Large intestine (tissue), 3 donors: ENCODE measurements around the gene BRWD1. TPM values are rescaled to one million over a fixed set of nuclear protein-coding genes. Genes with fewer than 3 reads are reported as not detected.
A peak's percentile ranks its signal among the peaks of the same experiment; 100 is the strongest.

Experiments used
- DNase-seq, 2 donors: peaks; one replicate each; pipeline versions ENCODE4 v3.0.0 to v3.0.0-alpha.2; 2013
- H3K27ac ChIP-seq: one replicate; pipeline ENCODE4 v1.5.1; 2013; ENCODE audit warnings: low read length
- H3K27me3 ChIP-seq: 2 replicates; pipeline ENCODE4 v1.6.1; 2013; ENCODE audit warnings: low read length; ENCODE audit not compliant: control insufficient read depth, insufficient read depth
- H3K36me3 ChIP-seq: 2 replicates; pipeline ENCODE4 v1.6.1; 2013; ENCODE audit warnings: low read length; ENCODE audit not compliant: control insufficient read depth, insufficient read depth
- H3K4me1 ChIP-seq: one replicate; pipeline ENCODE4 v1.6.1; 2013; ENCODE audit warnings: low read length; ENCODE audit not compliant: control insufficient read depth, insufficient read depth
- H3K4me3 ChIP-seq: one replicate; pipeline ENCODE4 v1.5.1; 2013; ENCODE audit warnings: low read length
- H3K9me3 ChIP-seq: one replicate; pipeline ENCODE4 v1.6.1; 2013; ENCODE audit warnings: mild to moderate bottlenecking, low read depth, low read length, moderate library complexity; ENCODE audit not compliant: control insufficient read depth
- WGBS: methylation state at CpG from one replicate; pipeline ENCODE4 v1.1.5; 2013; ENCODE audit warnings: low lambda C conversion rate; ENCODE audit not compliant: insufficient coverage; 5-methylcytosine and 5-hydroxymethylcytosine counted together
- polyA plus RNA-seq: library from polyadenylated mRNA; unstranded; fragments of 120-200 nt; gene quantifications from one replicate; pipeline ENCODE4 v1.2.1, GENCODE V29; 2013

Gene BRWD1
- polyA plus RNA-seq, 1 donor = 32.9 TPM

DNA sequence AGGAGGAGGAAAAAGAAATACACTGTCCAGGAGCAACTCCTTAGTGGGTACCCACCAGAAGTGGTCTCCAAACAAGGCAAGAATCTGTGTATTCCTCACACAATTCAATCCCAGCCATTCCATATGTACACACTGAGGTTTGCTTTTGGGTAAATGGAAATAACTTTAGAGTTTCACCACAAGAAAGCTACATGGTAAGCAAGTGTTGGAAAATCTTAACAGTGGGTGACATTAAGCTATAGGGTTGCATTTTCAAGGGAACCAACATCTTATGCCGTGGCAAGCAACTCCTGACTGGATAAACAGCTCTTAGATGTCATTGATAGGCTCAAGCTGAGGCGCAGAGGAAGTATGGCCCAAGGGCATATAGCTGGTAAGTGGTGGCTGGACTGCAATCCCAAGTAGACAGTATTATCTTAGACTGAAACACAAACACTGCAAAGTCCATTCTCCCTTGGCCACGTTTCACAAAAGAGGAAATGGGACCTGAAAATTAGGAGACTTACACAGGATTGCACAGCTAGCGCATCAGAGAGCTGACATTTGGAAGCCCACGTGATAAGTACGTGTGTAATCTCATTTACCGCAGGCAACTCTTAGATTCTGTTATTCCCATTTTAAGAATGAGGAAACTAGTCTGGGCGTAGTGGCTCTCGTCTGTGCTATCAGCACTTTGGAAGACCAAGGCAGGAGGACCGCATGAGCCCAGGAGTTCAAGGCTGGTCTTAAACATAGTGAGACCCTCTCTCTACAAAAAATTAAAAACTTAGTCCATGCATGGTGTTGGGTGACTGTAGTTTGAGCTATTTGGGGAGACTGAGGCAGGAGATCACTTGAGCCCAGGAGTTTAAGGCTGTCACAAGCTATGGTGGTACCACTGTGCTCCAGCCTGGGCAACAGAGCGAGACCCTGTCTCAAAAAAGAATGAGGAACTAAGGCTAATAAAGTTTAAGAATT lies 4.0 kb upstream of the BRWD1 start:
- Histone ChIP-seq H3K9me3 (no peaks in the 10 kb centered on the region), H3K36me3 (no peaks in the 10 kb centered on the region), H3K27ac (peak overlapping the region; percentile 45), H3K4me3 (no peak overlapping the region), H3K4me1 (peaks cover 5% of the 10 kb centered on the region), H3K27me3 (no peaks in the 10 kb centered on the region)
- 33% methylated on average over 1 of the region's 11 CpGs for WGBS
- peak; percentile 65 to 82 for DNase-seq

DNA sequence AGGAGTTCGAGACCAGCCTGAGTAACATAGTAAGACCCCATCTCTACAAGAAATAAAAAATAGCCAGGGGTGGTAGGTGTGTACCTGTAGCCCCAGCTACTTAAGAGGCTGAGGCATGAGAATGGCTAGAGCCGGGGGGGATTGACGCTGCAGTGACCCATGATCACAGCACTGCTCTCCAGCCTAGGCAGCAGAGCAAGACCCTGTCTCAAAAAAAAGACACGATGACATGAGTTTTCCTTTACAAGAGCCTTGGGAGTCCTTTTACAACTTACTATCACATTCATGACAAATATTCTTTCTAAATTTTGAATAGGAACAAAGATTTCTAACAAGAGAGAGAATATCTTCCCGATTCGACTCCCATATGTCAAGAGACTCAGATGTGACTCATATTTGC lies 3.3 kb upstream of the BRWD1 start:
- DNase-seq = no peak
- Histone ChIP-seq H3K4me3 (no peak overlapping the region), H3K27ac (peak overlapping the region; percentile 45), H3K36me3 (no peaks in the 10 kb centered on the region), H3K4me1 (peaks cover 5% of the 10 kb centered on the region), H3K27me3 (no peaks in the 10 kb centered on the region), H3K9me3 (no peaks in the 10 kb centered on the region)
- WGBS = 100% methylated on average over 1 of the region's 6 CpGs

DNA sequence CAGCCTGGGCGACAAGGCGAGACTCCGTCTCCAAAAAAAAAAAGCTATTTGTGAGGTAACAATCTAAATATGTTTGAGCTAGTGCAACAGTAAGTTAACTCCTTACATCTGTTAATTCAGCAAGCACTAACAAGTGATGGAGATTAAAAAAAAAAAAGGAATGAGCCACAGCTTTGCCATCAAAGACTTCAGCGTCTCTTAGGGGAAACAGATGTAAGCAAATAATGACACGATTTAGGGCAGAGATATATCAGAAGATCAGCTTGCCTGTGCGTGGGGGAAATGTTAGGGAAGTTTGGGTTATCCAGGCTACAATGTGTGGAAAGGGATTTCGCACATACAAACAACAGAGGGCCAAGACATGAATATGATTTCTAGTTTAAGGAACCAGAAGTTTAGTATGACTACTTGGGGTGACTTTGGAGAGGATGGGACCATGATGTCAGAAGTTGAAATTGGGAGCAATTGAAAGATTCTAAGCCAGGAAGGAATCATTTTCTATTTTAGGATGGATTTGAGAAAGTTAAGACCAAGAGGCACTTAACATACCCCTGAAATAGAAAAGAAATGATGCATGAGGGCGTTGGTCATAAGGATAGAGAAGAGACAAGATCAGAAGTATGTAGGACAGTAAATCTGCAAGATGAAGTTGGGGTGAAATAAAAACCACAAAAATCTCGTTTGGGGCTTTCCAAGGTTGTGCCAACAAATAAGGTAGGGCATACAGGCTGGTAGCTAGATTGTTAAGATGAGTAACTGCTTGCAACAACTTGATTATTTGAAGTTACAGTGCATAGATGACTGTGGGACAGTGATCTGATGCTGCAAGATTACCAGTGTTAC lies 2.4 kb upstream of the BRWD1 start:
- 82% methylated on average over 4 of the region's 9 CpGs for WGBS
- H3K4me3 ChIP-seq = no peak overlapping the region
- no peaks in the 10 kb centered on the region for H3K9me3 ChIP-seq
- H3K27me3 ChIP-seq = no peaks in the 10 kb centered on the region
- no peak overlapping the region for H3K27ac ChIP-seq
- no peak for DNase-seq
- H3K4me1 ChIP-seq = peaks cover 5% of the 10 kb centered on the region
- peaks cover 5% of the 10 kb centered on the region for H3K36me3 ChIP-seq

DNA sequence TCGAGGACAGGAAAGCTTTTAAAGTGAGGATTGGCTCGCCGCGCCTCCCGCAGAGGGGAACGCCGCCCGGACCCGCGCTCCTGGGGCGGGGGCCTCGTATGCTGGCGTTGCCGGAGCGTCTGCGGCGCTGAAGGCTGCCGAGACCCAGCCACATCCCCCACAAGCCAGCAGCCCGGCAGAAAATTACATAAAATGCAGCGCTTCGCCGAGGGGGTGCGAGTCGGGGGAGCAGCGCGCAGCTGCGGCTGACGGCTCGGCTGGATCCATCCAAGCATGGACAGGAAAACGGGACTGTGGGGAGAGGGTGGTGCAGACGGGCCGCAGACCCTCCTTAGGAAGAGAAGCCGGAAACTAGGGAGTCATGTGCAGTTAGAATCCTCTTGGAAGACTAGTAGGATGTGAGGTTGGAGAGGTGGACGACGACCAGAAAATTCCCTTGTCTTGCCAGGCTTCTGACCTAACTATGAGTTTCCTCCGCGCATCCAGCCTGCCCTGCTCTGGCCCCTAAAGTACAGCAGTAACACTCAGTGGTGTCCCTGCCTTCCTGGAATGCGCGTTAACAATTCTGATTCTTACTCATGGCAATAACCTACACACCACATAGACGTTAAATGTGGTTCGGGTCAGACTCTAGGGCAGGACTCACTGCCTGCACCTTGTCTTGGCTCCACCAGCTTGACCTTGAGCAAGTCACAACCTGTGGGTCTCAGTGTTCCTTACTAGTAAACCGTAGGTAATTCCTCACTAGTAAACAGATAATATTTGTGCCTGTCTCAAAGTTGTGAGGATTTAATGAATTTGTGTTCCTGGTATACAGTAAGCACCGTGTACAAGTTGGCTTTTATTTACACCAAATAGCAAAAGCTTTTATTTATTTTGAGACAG lies 953 bp upstream of the BRWD1 start:
- no peaks in the 10 kb centered on the region for H3K27me3 ChIP-seq
- DNase-seq = peak; percentile 47 to 80
- 0% methylated on average over 2 of the region's 43 CpGs for WGBS
- peak overlapping the region; percentile 79 for H3K4me3 ChIP-seq
- H3K4me1 ChIP-seq = peaks cover 5% of the 10 kb centered on the region
- no peaks in the 10 kb centered on the region for H3K9me3 ChIP-seq
- H3K27ac ChIP-seq = peak overlapping the region; percentile 95
- peaks cover 13% of the 10 kb centered on the region for H3K36me3 ChIP-seq

DNA sequence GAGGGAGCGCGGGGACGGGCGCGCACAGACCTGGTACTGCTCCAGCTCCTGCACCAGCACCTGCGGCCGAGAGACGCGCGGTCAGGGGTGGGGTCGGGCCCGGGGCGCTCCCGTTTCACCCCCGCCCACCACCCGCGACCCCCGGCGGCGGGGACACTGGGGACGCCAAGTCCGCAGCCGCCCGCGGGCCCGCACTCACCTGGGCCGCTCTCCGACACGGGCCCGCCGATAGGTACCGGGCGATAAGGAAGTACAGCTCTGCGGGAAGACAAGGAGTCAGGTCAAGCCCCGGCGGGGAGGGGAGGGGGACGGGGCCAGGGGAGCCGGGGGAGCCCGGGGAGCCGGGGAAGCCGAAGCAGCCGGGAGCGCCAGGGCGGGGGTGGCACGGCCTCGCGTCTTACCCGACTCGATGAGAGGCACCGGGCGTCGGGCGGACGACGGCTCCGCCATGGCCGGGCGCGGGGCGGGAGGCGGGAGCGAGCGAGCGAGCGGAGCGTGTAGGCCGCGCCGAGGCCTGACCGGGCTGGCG lies 326 bp downstream of the BRWD1 start:
- H3K4me1 ChIP-seq = peaks cover 5% of the 10 kb centered on the region
- H3K36me3 ChIP-seq = peaks cover 17% of the 10 kb centered on the region
- H3K27ac ChIP-seq = peak overlapping the region; percentile 95
- peak overlapping the region; percentile 56 for H3K4me3 ChIP-seq
- WGBS = no CpG with 5 or more reads among the region's 71 CpGs
- H3K27me3 ChIP-seq = no peaks in the 10 kb centered on the region
- DNase-seq = peak in 1 of 2 donors; percentile 55
- H3K9me3 ChIP-seq = no peaks in the 10 kb centered on the region

DNA sequence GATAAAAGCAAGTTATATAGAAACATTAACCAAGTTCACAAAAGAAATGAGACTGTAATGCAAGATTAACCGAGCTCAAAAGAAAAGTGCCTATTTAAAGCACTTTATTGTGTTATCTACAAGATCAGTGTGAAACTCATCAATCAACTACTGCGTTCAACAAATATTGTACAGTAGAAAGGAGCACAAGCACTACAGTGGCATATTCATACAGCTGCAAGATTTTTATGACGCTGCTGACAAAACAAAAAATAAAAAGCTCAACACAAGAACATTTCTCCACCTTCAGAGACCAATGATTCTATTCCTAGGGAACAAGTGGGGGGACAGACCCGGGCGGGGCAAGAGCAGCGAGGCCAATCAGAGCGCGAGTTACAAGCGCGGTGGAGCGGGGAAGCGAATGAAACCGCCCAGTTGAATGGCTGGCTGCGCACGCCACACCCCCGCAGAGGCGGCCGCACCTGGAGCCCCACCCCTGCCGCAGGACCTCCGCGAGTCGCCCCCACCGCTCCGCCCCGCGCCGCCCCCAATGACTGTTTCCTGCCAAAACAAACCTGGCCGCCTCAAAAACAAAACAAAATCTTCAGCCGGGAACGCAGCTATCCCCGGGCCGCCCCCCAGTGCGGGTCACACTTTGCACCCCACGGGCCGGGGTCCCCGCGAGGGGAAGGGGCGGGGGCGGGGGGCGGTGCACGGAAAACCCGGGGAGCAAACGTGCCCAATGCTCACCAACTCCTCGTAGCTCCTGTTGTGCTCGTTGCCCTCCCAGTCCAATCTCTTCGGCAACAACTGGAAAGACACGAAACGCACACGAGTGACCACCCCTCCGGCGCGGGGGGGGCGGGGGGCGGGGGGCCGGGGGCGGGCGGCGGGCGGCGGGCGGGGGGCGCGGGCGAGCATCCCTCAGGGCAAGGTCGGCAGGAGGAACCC lies 1.1 kb downstream of the BRWD1 start:
- peak; percentile 92 to 96 for DNase-seq
- peak overlapping the region; percentile 95 for H3K27ac ChIP-seq
- no CpG with 5 or more reads among the region's 65 CpGs for WGBS
- H3K4me1 ChIP-seq = peaks cover 5% of the 10 kb centered on the region
- H3K36me3 ChIP-seq = peaks cover 17% of the 10 kb centered on the region
- peak overlapping the region; percentile 56 for H3K4me3 ChIP-seq
- no peaks in the 10 kb centered on the region for H3K27me3 ChIP-seq
- H3K9me3 ChIP-seq = no peaks in the 10 kb centered on the region

DNA sequence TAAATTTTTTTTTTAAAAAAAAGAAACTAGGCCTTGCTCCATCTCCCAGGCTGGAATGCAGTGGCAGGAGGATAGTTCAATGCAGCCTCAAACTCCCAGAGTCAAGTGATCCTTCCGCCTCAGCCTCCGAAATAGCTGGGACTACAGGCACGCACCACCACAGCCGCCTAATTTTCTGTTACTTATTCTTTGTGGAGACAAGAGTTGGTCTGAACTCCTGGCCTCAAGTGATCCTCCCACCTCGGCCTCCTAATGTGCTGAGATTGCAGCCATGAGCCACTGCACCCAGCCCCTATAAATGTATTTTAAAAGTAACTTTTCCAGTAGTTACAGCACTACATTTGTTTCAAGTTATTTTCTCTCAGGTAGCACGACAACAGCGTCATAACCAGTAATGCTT lies 2.3 kb downstream of the BRWD1 start:
- Histone ChIP-seq H3K27me3 (no peaks in the 10 kb centered on the region), H3K27ac (no peak overlapping the region)
- 100% methylated on average over 1 of the region's 7 CpGs for WGBS

DNA sequence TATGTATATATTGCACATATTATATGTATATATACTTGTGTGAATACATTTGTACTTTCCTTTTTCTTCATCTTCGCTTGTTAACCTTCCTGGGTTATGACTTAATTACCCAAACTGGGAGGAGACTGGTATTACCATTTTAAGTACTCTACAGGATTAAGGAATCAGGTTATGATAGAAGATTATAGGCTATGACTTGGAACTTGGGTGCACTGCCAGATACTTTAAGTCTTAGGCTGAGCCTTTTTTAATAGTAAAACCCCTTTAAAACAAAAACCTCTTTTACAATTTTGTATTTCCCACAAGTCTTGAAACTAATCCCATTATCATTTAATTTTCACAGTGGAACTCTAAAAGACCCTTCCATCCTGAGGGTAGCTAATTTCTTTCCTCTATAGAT lies 6.0 kb downstream of the BRWD1 start:
- H3K27me3 ChIP-seq = no peaks in the 10 kb centered on the region
- no peaks in the 10 kb centered on the region for H3K4me1 ChIP-seq
- WGBS = no CpG with 5 or more reads among the region's 1 CpG
- H3K4me3 ChIP-seq = no peak overlapping the region
- no peaks in the 10 kb centered on the region for H3K9me3 ChIP-seq
- H3K27ac ChIP-seq = no peak overlapping the region
- H3K36me3 ChIP-seq = peaks cover 38% of the 10 kb centered on the region
- DNase-seq = no peak

More for the DNA sequence above, 2.3 kb downstream of the BRWD1 start:
- H3K4me3 ChIP-seq = no peak overlapping the region
- no peaks in the 10 kb centered on the region for H3K9me3 ChIP-seq
- no peak for DNase-seq
- peaks cover 5% of the 10 kb centered on the region for H3K4me1 ChIP-seq
- H3K36me3 ChIP-seq = peaks cover 24% of the 10 kb centered on the region

DNA sequence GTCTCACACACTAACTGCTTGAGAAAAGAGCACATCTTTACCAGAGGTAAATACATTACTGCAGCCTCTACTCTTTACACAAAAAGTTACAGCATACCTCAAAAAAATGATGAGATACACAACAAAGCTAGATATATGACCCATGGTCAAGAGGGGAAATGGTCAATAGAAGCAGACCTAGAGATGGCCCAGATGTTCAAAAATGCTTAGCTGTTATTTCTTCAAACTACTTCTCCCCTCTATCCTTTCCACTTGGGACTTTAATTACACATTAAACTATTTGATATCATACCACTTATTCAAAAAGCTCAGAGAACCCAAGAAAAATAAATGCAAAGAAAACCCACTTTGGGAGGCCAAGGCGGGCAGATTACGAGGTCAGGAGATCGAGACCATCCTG lies 12.8 kb downstream of the BRWD1 start:
- Histone ChIP-seq H3K27ac (no peak overlapping the region), H3K36me3 (peaks cover 50% of the 10 kb centered on the region), H3K4me1 (no peaks in the 10 kb centered on the region), H3K4me3 (no peak overlapping the region), H3K27me3 (no peaks in the 10 kb centered on the region), H3K9me3 (peaks cover 2% of the 10 kb centered on the region)
- no CpG with 5 or more reads among the region's 3 CpGs for WGBS
- no peak for DNase-seq
